Measurements from ENCODE around the gene LMNA.

The LMNA gene

DNA sequence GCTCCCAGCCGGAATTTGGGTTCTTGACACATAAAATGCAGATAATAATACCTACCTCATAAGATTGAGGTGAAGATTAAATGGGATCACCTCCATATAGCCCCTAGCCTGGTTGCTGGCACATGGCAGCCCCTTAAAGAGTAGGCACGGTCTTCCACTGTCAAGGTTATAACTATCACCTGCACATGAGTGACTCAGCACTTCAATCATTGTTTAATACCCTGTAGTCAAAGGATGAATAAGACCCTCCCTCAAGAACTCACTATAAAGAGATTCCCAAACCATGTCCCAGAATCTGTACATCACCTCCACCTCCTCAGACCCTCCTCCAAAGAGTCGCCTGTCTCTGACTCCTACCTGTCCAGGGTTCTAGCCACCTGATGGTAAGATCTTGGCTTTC is 6.5 kb upstream of the LMNA start:
- CTCF ChIA-PET = interaction anchor here (1.4 to 1.8 kb wide), 2 partner anchors 11 to 22 kb away, joined by 5 to 6 read pairs; no protein-coding TSS in a partner anchor
- no peak for DNase-seq (ENCODE audit: low spot score)
- POLR2A ChIA-PET (ENCODE audit: low non-redundant PET) = no interaction called here
- peak overlapping the region; percentile 98 for H3K27ac ChIP-seq
- TF ChIP-seq, protein P1, sequence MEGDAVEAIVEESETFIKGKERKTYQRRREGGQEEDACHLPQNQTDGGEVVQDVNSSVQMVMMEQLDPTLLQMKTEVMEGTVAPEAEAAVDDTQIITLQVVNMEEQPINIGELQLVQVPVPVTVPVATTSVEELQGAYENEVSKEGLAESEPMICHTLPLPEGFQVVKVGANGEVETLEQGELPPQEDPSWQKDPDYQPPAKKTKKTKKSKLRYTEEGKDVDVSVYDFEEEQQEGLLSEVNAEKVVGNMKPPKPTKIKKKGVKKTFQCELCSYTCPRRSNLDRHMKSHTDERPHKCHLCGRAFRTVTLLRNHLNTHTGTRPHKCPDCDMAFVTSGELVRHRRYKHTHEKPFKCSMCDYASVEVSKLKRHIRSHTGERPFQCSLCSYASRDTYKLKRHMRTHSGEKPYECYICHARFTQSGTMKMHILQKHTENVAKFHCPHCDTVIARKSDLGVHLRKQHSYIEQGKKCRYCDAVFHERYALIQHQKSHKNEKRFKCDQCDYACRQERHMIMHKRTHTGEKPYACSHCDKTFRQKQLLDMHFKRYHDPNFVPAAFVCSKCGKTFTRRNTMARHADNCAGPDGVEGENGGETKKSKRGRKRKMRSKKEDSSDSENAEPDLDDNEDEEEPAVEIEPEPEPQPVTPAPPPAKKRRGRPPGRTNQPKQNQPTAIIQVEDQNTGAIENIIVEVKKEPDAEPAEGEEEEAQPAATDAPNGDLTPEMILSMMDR (conservative IDR thresholded peaks at IDR 0.05; ENCODE audit: low read depth) = no peak

DNA sequence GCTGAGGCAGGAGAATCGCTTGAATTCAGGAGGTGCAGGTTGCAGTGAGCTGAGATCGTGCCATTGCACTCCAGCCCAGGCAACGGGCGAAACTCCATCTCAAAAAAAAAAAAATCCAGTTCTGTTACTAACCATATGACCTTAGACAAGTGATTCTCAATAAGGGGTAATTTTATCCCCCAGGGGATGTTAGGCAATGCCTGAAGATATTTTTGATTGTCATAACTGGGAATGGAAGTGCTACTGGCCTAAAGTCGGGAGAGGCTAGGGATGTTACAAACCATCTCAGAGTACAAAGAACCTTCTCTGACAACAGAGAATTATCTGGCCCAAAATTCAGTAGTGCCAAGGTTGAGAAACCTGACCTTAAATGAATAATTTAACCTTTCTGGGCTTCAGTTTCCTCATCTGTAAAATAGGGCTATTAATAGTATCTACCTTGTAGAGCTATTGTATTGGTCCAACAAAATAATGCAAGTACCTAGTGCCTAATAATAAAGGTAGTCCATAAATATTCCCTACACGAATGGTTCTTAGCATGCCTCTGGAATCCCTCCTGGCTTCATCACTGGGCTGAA is 5.8 kb upstream of the LMNA start:
- CTCF ChIA-PET = interaction anchor here (1.4 to 2.2 kb wide), 2 partner anchors 12 to 21 kb away, joined by 5 to 12 read pairs; no protein-coding TSS in a partner anchor
- TF ChIP-seq, protein P1 (conservative IDR thresholded peaks at IDR 0.05; ENCODE audit: low read depth) = no peak
- no peak for DNase-seq (ENCODE audit: low spot score)
- POLR2A ChIA-PET (ENCODE audit: low non-redundant PET) = no interaction called here
- peak overlapping the region; percentile 54 for H3K27ac ChIP-seq

DNA sequence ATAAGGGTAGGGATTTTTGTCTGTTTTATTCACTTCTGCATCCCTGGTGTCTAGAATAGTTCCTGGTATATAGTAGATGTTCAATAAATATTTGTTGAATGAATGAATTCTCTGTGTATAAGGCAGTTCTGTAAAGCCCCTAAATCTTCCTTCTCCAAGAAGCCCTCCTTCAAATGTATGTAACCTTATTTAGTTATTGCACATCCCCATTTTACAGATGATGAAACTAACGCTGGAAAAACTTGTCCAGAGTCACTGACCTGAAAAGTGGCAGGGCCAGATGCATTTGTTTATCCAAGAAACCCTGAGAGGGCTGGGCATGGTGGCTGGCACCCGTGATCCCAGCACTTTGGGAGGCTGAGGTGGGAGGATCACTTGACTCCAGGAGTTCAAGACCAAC is 4.3 kb upstream of the LMNA start:
- H3K27ac ChIP-seq = peak overlapping the region; percentile 100
- POLR2A ChIA-PET (ENCODE audit: low non-redundant PET) = no interaction called here
- TF ChIP-seq, protein P1 (conservative IDR thresholded peaks at IDR 0.05; ENCODE audit: low read depth) = no peak
- CTCF ChIA-PET = interaction anchor here (0.6 to 2.2 kb wide), 2 partner anchors 14 to 20 kb away, joined by 3 to 12 read pairs; no protein-coding TSS in a partner anchor
- no peak for DNase-seq (ENCODE audit: low spot score)

DNA sequence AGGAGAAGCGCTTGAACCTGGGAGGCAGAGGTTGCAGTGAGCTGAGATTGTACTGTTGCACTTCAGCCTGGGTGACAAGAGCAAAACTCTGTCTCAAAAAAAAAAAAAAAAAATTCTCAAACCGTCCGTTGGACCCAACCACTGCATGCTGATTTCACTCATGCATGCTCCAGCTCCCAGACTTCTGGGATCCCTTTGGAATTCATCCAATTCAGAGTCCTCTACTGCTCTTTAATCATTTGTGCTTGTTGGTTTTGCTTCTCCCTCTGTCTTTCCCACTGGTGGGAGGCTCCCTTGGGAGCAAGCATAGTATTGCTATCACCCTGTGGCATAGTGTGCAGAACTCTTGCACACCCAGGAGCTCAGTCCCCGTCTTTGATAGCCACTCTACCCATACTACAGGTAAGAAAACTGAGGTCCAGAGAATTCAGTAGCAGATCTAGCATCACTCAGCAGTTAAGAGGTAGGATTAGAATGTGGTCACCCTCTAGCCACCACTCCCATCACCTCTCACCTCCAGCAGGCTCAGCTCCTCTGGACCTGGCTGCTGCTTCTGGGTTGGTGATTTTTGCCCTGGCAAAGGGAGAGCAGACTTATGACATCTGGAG is 3.1 kb upstream of the LMNA start:
- ChIA-PET CTCF (interaction anchor here (1.0 kb wide), 1 partner anchor 19 kb away, joined by 5 read pairs; no protein-coding TSS in a partner anchor), POLR2A (ENCODE audit: low non-redundant PET) (no interaction called here)
- TF ChIP-seq, protein P1 (conservative IDR thresholded peaks at IDR 0.05; ENCODE audit: low read depth) = no peak
- no peak for DNase-seq (ENCODE audit: low spot score)
- peak overlapping the region; percentile 100 for H3K27ac ChIP-seq

DNA sequence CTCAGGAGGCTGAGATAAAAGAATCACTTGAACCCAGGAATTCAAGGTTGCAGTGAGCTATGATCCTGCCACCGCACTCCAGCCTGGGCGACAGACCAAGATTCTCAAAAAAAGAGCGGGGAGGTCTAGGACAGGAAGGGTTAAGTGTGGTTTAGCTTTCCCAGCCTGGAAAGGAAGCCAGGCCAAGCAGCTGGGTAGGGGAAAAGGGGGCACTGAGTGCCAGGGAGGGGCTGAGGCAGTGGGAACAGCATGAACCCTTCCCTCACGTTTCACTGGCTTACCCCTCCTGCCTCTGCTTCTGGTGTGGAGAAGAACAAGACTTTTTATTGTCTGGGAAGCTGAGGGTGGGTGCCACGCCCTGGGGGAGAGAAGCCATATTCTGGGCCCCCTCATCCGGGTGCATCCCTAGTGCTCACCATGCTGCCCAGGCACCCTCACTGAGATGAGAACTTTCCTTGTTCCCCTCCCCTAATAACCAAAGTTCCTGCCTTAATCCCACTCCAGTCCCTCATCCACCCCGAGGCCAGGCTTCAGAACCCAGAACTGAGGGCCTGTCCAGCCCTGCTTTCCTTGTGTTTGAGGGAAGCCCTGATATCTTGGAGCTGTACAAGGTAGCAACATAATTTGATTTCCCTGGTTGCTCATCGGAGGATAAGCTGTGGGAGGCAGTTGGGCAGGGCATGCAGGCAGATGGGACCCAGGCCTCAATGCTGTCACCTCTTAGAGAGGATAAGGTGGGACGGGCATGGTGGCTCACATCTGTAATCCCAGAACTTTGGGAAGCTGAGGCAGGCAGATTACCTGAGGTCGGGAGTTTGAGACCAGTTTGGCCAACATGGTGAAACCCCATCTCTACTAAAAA is 2.0 kb upstream of the LMNA start:
- ChIA-PET CTCF (interaction anchor here (1.0 to 3.5 kb wide), 2 partner anchors 16 to 18 kb away, joined by 5 to 20 read pairs; no protein-coding TSS in a partner anchor), POLR2A (ENCODE audit: low non-redundant PET) (no interaction called here)
- H3K27ac ChIP-seq = peak overlapping the region; percentile 100
- TF ChIP-seq, protein P1 (conservative IDR thresholded peaks at IDR 0.05; ENCODE audit: low read depth) = no peak
- no peak for DNase-seq (ENCODE audit: low spot score)

DNA sequence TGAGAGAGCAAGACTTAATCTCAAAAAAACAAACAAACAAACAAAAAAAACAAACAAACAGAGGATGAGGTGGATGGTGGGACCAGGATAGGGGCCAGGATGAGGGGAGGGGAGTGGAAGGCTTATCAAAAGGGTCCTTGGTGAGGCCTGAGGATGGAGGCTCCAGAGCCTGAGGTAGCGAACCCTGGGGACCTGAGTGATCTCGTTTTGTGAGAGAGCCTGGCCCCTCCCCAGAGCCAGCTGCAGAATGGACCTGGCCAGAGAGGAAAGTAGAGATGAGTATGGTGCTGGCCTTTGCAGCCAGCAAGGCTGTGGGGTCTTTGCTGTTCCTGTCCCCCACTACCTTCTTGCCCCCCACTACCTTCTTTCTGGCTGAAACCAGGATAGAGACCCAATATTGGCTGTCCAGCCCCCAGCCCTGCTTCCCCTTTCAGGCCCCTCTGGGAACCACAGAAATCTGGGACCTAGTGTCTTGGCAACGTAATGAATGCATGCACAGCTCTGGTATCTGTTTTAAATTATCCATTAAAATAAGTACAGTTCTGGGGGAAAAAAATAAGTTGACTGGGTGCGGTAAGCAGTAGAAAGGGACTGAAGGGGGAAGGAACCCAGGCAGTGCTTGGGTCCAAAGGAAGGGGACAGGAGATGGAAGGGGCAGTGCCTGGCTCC is 1.1 kb upstream of the LMNA start:
- ChIA-PET POLR2A (ENCODE audit: low non-redundant PET) (interaction anchor here (0.8 to 2.0 kb wide), 4 partner anchors 9 to 99 kb away, joined by 3 to 6 read pairs (median 4); partner anchors contain the start of gene PMF1), CTCF (interaction anchor here (3.5 kb wide), 1 partner anchor 17 kb away, joined by 20 read pairs; no protein-coding TSS in a partner anchor)
- no peak for DNase-seq (ENCODE audit: low spot score)
- TF ChIP-seq, protein P1 (conservative IDR thresholded peaks at IDR 0.05; ENCODE audit: low read depth) = no peak
- H3K27ac ChIP-seq = peak overlapping the region; percentile 100

Data from RWPE1 (cell line).